Measurements from ENCODE around the gene FGF13. TPM values are rescaled to one million over a fixed set of nuclear protein-coding genes. Genes with fewer than 3 reads are reported as not detected.
A peak's percentile ranks its signal among the peaks of the same experiment; 100 is the strongest.

The FGF13 gene
- total RNA-seq, 1 donor from 2014 or later = 42.6 TPM

- H3K36me3 Mint-ChIP-seq (ENCODE audit: low read depth, unreplicated experiment) = no peaks in the 10 kb centered on the region
- no peaks in the 10 kb centered on the region for H3K4me1 Mint-ChIP-seq (ENCODE audit: unreplicated experiment)
- no peaks in the 10 kb centered on the region for H3K27me3 Mint-ChIP-seq (ENCODE audit: unreplicated experiment)
- H3K4me3 Mint-ChIP-seq (ENCODE audit: unreplicated experiment) = no peak overlapping the region
- no peak for DNase-seq (ENCODE audit: low spot score)
- H3K27ac Mint-ChIP-seq (ENCODE audit: unreplicated experiment) = no peak overlapping the region
- H3K9me3 Mint-ChIP-seq (ENCODE audit: unreplicated experiment) = no peaks in the 10 kb centered on the region
- no peak for TF ChIP-seq CTCF (IDR thresholded peaks at IDR 0.05; ENCODE audit: unreplicated experiment)
Observed at GRCh38 chrX:138719396-138719795, 7.9 kb upstream of the FGF13 start.

GRCh38 chrX:138718941-138719340 is 7.4 kb upstream of the FGF13 start:
- Mint-ChIP-seq H3K27me3 (ENCODE audit: unreplicated experiment) (no peaks in the 10 kb centered on the region), H3K36me3 (ENCODE audit: low read depth, unreplicated experiment) (no peaks in the 10 kb centered on the region), H3K4me1 (ENCODE audit: unreplicated experiment) (no peaks in the 10 kb centered on the region), H3K4me3 (ENCODE audit: unreplicated experiment) (no peak overlapping the region), H3K9me3 (ENCODE audit: unreplicated experiment) (no peaks in the 10 kb centered on the region), H3K27ac (ENCODE audit: unreplicated experiment) (no peak overlapping the region)
- no peak for DNase-seq (ENCODE audit: low spot score)
- TF ChIP-seq CTCF (IDR thresholded peaks at IDR 0.05; ENCODE audit: unreplicated experiment) = no peak

GRCh38 chrX:138710866-138711341 is 613 bp downstream of the FGF13 start:
- DNase-seq (ENCODE audit: low spot score) = peak; percentile 29

GRCh38 chrX:138709886-138710791 is 1.4 kb downstream of the FGF13 start:
- Mint-ChIP-seq H3K36me3 (ENCODE audit: low read depth, unreplicated experiment) (no peaks in the 10 kb centered on the region), H3K27ac (ENCODE audit: unreplicated experiment) (no peak overlapping the region), H3K9me3 (ENCODE audit: unreplicated experiment) (no peaks in the 10 kb centered on the region), H3K4me3 (ENCODE audit: unreplicated experiment) (peak overlapping the region; percentile 77), H3K4me1 (ENCODE audit: unreplicated experiment) (no peaks in the 10 kb centered on the region), H3K27me3 (ENCODE audit: unreplicated experiment) (peaks cover 1% of the 10 kb centered on the region)
- TF ChIP-seq CTCF (IDR thresholded peaks at IDR 0.05; ENCODE audit: unreplicated experiment) = no peak
- peak; percentile 2 for DNase-seq (ENCODE audit: low spot score)

More at GRCh38 chrX:138710866-138711341, 613 bp downstream of the FGF13 start:
- Mint-ChIP-seq H3K4me1 (ENCODE audit: unreplicated experiment) (no peaks in the 10 kb centered on the region), H3K36me3 (ENCODE audit: low read depth, unreplicated experiment) (no peaks in the 10 kb centered on the region), H3K9me3 (ENCODE audit: unreplicated experiment) (no peaks in the 10 kb centered on the region), H3K4me3 (ENCODE audit: unreplicated experiment) (peak overlapping the region; percentile 77), H3K27ac (ENCODE audit: unreplicated experiment) (no peak overlapping the region), H3K27me3 (ENCODE audit: unreplicated experiment) (peaks cover 1% of the 10 kb centered on the region)
- no peak for TF ChIP-seq CTCF (IDR thresholded peaks at IDR 0.05; ENCODE audit: unreplicated experiment)

GRCh38 chrX:138708268-138708667 is 3.2 kb downstream of the FGF13 start:
- TF ChIP-seq CTCF (IDR thresholded peaks at IDR 0.05; ENCODE audit: unreplicated experiment) = no peak
- Mint-ChIP-seq H3K36me3 (ENCODE audit: low read depth, unreplicated experiment) (no peaks in the 10 kb centered on the region), H3K27me3 (ENCODE audit: unreplicated experiment) (peaks cover 1% of the 10 kb centered on the region), H3K4me3 (ENCODE audit: unreplicated experiment) (no peak overlapping the region), H3K27ac (ENCODE audit: unreplicated experiment) (no peak overlapping the region), H3K9me3 (ENCODE audit: unreplicated experiment) (no peaks in the 10 kb centered on the region), H3K4me1 (ENCODE audit: unreplicated experiment) (no peaks in the 10 kb centered on the region)
- no peak for DNase-seq (ENCODE audit: low spot score)
